ENCODE data around the gene TGOLN2. TPM values are rescaled to one million over a fixed set of nuclear protein-coding genes. Genes with fewer than 3 reads are reported as not detected.
"Not testable (repeated sequence)": the region's sequence is repeated elsewhere in the genome, so short reads cannot be mapped to it uniquely, and the experiment has no call there.

The TGOLN2 gene
- total RNA-seq, 1 donor, result 119 TPM

DNA sequence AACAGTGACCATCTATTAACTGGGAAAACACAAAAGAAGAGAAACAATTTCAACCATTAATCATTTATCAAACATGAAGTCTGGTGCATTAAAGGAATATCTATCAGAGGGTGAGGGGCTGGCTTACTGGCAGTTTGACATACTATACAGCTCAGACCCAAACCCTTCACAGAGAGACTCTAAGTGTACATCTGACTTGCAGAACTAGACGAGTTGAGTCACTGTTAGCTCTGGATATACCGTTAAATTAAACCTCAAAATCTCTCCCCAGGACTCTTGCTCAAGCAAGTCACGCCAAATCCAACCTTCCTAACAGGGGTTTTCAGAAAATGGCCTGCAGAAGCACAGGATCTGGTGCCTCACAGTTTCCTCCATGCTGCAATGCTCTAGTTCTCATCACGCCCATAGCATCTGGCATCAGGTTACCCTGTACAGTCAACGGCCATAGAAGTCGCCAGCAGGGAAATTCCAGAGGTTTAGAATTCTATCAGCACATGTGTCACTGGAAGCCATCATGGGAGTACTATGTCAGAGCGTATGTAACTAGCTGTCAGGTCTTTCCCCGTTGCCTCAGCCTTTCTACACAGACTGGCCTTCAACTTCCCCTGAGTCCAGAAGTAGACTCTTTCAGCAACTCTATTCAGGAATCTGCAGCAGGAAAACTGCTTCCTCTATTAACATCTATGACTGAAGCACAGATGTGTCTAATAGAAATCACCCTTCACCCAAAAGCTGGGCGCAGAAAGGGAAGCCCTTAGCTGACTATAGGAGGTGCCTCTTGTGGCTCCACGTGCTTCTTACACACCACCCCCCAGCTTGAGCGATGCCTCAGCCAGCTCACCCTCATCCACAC lies 9.3 kb downstream of the TGOLN2 start:
- TF ChIP-seq, protein P1, sequence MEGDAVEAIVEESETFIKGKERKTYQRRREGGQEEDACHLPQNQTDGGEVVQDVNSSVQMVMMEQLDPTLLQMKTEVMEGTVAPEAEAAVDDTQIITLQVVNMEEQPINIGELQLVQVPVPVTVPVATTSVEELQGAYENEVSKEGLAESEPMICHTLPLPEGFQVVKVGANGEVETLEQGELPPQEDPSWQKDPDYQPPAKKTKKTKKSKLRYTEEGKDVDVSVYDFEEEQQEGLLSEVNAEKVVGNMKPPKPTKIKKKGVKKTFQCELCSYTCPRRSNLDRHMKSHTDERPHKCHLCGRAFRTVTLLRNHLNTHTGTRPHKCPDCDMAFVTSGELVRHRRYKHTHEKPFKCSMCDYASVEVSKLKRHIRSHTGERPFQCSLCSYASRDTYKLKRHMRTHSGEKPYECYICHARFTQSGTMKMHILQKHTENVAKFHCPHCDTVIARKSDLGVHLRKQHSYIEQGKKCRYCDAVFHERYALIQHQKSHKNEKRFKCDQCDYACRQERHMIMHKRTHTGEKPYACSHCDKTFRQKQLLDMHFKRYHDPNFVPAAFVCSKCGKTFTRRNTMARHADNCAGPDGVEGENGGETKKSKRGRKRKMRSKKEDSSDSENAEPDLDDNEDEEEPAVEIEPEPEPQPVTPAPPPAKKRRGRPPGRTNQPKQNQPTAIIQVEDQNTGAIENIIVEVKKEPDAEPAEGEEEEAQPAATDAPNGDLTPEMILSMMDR (IDR thresholded peaks at IDR 0.05; ENCODE audit: insufficient read depth, low read depth, low read length), result no peak
- DNase-seq (ENCODE audit: low read depth), result peak; percentile 57
- no peak overlapping the region for H3K4me3 ChIP-seq (ENCODE audit: low read depth, low read length)

DNA sequence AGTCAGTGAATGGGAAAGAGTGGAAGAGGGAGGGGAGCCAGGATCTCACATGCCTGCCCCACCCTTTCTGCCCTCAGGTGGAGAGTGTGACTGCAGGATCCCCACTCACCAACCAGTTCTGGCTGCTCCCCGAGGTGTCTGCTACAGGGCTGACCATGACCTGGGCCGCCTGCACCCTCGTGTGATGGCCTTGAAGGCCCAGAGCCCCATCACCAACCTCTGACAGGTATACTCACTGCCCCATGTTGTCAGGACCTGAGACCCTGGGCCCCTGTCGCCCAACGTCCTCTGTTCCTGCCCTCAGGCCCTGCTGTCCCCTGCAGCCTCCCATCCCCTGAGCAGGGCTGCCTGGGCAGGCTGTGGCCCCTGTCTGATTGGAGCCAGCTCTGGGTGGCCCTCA lies 11.9 kb downstream of the TGOLN2 start:
- not testable (repeated sequence) for H3K4me3 ChIP-seq (ENCODE audit: low read depth, low read length); DNase-seq (ENCODE audit: low read depth)

DNA sequence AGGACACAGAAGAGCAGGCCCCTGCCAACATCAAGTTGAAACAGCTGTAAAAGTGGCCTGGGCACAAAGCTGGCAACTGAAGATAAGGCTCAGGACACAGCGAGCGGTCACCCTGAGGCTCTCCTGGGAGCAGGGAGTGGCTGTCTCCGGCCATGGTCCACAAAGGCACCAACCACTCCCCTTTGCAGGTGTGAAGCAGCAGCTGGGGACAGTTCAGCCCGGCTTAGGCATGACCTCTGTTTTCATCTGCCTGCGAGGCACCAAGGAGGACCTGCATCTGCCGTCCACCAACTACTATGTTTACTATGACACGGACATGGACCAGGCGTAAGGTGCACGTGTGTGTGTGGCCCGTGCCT lies 12.9 kb downstream of the TGOLN2 start:
- DNase-seq (ENCODE audit: low read depth), result no peak
- H3K4me3 ChIP-seq (ENCODE audit: low read depth, low read length), result no peak overlapping the region

DNA sequence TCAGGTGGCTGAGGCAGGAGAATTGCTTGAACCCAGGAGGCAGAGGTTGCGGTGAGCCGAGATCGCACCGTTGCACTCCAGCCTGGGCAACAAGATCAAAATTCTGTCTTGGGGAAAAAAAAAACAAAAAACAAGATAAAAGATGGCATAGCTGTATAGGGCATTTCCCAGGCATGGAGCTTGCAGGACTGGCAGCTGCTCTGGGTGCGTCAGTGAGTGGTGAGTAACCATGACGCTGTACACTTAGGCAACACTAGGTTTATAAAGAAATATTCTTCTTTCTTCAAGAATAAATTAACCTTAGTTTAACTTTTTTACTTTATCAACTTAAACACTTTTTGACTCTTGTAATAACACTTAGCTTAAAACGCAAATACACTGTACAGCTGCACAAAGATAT lies 15.4 kb downstream of the TGOLN2 start:
- no peak overlapping the region for H3K4me3 ChIP-seq (ENCODE audit: low read depth, low read length)
- TF ChIP-seq, protein P1 (IDR thresholded peaks at IDR 0.05; ENCODE audit: insufficient read depth, low read depth, low read length), result no peak
- peak; percentile 49 for DNase-seq (ENCODE audit: low read depth)

More for the DNA sequence above, 12.9 kb downstream of the TGOLN2 start:
- TF ChIP-seq, protein P1 (IDR thresholded peaks at IDR 0.05; ENCODE audit: insufficient read depth, low read depth, low read length), result no peak

DNA sequence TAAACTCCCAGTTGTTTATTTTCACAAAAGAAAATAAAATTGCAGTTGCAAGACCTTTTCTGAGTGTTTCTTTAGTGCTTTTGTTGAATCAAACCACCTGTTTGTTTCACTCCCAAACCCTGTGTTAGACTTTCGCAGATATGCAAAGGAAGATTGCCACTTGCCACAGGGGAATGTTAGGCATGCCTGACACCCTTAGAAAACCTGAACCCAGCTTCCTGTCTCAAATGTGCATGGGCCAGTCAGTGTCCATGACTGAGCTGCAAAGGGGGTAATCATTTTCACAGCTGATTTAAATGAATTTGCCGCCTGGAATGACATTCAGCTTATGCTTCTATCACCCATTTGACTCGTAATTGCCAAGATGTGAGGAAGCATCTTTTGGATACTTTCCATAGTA lies 17.5 kb downstream of the TGOLN2 start:
- DNase-seq (ENCODE audit: low read depth), result no peak
- no peak overlapping the region for H3K4me3 ChIP-seq (ENCODE audit: low read depth, low read length)
- TF ChIP-seq, protein P1 (IDR thresholded peaks at IDR 0.05; ENCODE audit: insufficient read depth, low read depth, low read length), result no peak

DNA sequence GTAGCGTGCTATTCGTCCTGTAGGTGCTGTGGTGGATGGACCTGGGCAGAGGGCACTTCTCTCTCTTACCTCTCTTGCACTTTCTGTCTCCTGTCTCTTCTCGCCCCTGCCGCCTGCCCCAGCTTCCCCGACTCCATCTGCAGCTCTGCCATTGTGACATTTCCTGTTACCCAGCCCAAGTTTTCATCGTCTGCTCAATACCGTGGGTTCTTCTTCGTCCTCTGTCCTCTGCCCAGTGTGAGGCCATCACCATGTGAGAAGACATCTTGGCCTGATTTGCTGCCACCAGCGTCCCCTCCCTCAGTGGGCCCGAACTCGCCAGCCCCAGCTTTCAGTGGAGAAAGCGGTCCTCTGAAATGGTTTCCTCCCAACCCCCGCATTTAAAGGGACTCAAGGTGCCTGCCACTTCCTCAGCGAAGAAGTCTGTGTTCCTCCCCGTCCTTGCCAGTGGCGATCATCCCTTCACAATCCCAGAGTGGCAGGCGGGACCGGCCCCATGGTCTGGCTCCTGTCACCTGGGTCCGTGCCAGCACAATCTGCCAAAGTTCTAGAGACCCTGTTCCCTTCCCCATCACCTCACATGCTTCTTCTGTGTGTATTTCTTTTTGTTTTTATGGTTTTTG lies 18.0 kb downstream of the TGOLN2 start:
- H3K4me3 ChIP-seq (ENCODE audit: low read depth, low read length), result no peak overlapping the region
- DNase-seq (ENCODE audit: low read depth), result no peak
- TF ChIP-seq, protein P1 (IDR thresholded peaks at IDR 0.05; ENCODE audit: insufficient read depth, low read depth, low read length), result no peak

DNA sequence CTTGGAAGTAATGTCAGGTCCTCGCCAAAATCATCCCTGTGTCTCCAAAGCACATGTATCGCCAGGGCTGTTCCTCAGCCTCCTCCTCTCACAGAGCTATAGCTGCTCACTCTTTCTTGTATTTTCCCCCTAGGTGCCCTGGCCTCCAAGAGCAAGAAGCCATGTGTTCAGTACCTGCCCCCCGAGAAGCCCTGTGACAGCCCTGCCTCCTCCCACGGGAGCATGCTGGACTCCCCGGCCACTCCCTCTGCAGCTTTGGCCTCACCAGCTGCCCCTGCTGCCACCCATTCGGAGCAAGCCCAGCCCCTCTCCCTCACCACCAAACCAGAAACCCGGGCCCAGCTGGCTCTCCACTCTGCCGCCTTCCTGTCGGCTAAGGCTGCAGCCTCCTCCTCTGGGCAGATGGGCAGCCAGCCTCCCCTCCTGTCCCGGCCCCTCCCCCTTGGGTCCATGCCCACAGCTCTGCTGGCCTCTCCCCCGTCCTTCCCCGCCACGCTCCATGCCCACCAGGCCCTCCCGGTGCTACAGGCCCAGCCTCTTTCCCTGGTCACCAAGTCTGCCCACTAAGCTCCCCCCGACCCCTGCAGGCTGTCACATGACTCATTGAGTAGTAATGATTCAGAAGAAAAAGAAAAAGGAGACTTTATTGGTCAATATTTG lies 18.8 kb downstream of the TGOLN2 start:
- TF ChIP-seq, protein P1 (IDR thresholded peaks at IDR 0.05; ENCODE audit: insufficient read depth, low read depth, low read length), result no peak
- H3K4me3 ChIP-seq (ENCODE audit: low read depth, low read length), result no peak overlapping the region
- DNase-seq (ENCODE audit: low read depth), result peak; percentile 47

Data from fibroblast of villous mesenchyme (primary cell).